Natural killer cell (primary cell): ENCODE measurements around the gene HCST. TPM values are rescaled to one million over a fixed set of nuclear protein-coding genes. Genes with fewer than 3 reads are reported as not detected.

Experiments used
- ATAC-seq, 3 donors: fragments of 150-1000 bp in 2 of 3; fragments of 200-7000 bp in 1 of 3; cut with Tn5 transposase; 1 replicate in 1 of 3; 2 replicates in 2 of 3; pipeline ENCODE4 v1.10.0; 2021; ENCODE audit warnings: mild to moderate bottlenecking in 2 of 3, moderate library complexity in 2 of 3
- DNase-seq, 2 donors: peaks; one replicate each; pipeline versions ENCODE4 v3.0.0 to v3.0.0-alpha.2; 2013 to 2021; ENCODE audit warnings: mixed read lengths in 1 of 2
- H3K27ac ChIP-seq: one replicate; pipeline ENCODE4 v1.5.1; 2013; ENCODE audit warnings: mild to moderate bottlenecking, low read length
- H3K27me3 ChIP-seq: one replicate; pipeline ENCODE4 v1.6.1; 2013; ENCODE audit warnings: low read length; ENCODE audit not compliant: control insufficient read depth, insufficient read depth
- H3K36me3 ChIP-seq: one replicate; pipeline ENCODE4 v1.6.1; 2013; ENCODE audit warnings: low read length; ENCODE audit not compliant: control insufficient read depth, insufficient read depth
- H3K4me1 ChIP-seq: one replicate; pipeline ENCODE4 v1.6.1; 2013; ENCODE audit warnings: low read length; ENCODE audit not compliant: control insufficient read depth, insufficient read depth
- H3K4me3 ChIP-seq: one replicate; pipeline ENCODE4 v1.5.1; 2013; ENCODE audit warnings: low read length
- H3K9me3 ChIP-seq: one replicate; pipeline ENCODE4 v1.6.1; 2013; ENCODE audit warnings: low read length; ENCODE audit not compliant: control insufficient read depth, insufficient read depth
- H3K27ac Mint-ChIP-seq, 2 donors: one replicate each; pipeline ENCODE4 v1.8.0; 2022; ENCODE audit warnings: mild to moderate bottlenecking in 2 of 2, mixed read lengths in 2 of 2, moderate library complexity in 1 of 2
- H3K27me3 Mint-ChIP-seq, 2 donors: one replicate each; pipeline ENCODE4 v1.8.0; 2022; ENCODE audit warnings: low read depth in 2 of 2, mixed read lengths in 2 of 2
- H3K36me3 Mint-ChIP-seq: one replicate; pipeline ENCODE4 v1.8.0; 2022; ENCODE audit warnings: mixed read lengths
- H3K4me1 Mint-ChIP-seq, 2 donors: one replicate each; pipeline ENCODE4 v1.8.0; 2022; ENCODE audit warnings: mixed read lengths in 2 of 2
- H3K4me3 Mint-ChIP-seq: one replicate; pipeline ENCODE4 v1.8.0; 2022; ENCODE audit warnings: mild to moderate bottlenecking, moderate library complexity, mixed read lengths
- H3K9me3 Mint-ChIP-seq, 2 donors: one replicate each; pipeline ENCODE4 v1.8.0; 2022; ENCODE audit warnings: mixed read lengths in 2 of 2
- CTCF ChIP-seq: fragments of 200-600 bp; IDR thresholded peaks from one replicate; pipeline ENCODE4 v1.8.0; 2022; ENCODE audit warnings: antibody characterized with exemption
- WGBS: methylation state at CpG from one replicate; pipeline ENCODE4 v1.1.7; 2013; ENCODE audit warnings: missing lambda C conversion rate; ENCODE audit not compliant: insufficient coverage; 5-methylcytosine and 5-hydroxymethylcytosine counted together
- intact Hi-C: fragments of 100-400 bp; cut with micrococcal nuclease; formaldehyde crosslinking; loops from one replicate; pipeline ENCODE4 v1.14.2; 2022
- total RNA-seq, 4 donors: library from RNA; stranded (reverse); fragments of 120-200 nt in 1 of 4; gene quantifications; one replicate each; pipeline versions ENCODE4 v1.2.3 to v1.2.4, GENCODE V29; 2013 to 2022

Gene HCST
- total RNA-seq, 3 donors from 2014 or later (not counting 1 experiment from before 2014, with no cell fraction given), result 281 to 307 (median 296) TPM

GRCh38 chr19:35860818-35861639 lies 41.3 kb upstream of the HCST start:
- Mint-ChIP-seq H3K27me3 (peaks cover 50 to 53% of the 10 kb centered on the region in 2 donors), H3K27ac (no peak overlapping the region), H3K4me1 (peaks cover 0 to 15% of the 10 kb centered on the region in 2 donors), H3K36me3 (no peaks in the 10 kb centered on the region), H3K4me3 (no peak overlapping the region), H3K9me3 (no peaks in the 10 kb centered on the region)
- ATAC-seq, result no peak
- no peak for DNase-seq
- intact Hi-C loops, result no loop called here
- no peak for TF ChIP-seq CTCF
- no peak overlapping the region for H3K27ac ChIP-seq
- H3K9me3 ChIP-seq, result no peaks in the 10 kb centered on the region
- no peaks in the 10 kb centered on the region for H3K36me3 ChIP-seq
- peaks cover 29% of the 10 kb centered on the region for H3K27me3 ChIP-seq
- H3K4me3 ChIP-seq, result no peak overlapping the region
- WGBS, result 16% methylated on average over 55 of the region's 55 CpGs
- peaks cover 20% of the 10 kb centered on the region for H3K4me1 ChIP-seq

GRCh38 chr19:35861640-35862160 lies 40.6 kb upstream of the HCST start:
- no peak for ATAC-seq
- H3K27ac ChIP-seq, result no peak overlapping the region
- Mint-ChIP-seq H3K27ac (no peak overlapping the region), H3K9me3 (no peaks in the 10 kb centered on the region), H3K4me1 (peaks cover 0 to 11% of the 10 kb centered on the region in 2 donors), H3K36me3 (no peaks in the 10 kb centered on the region), H3K4me3 (no peak overlapping the region), H3K27me3 (peaks cover 57 to 58% of the 10 kb centered on the region in 2 donors)
- no peak for TF ChIP-seq CTCF
- 52% methylated on average over 19 of the region's 19 CpGs for WGBS
- H3K27me3 ChIP-seq, result peaks cover 24% of the 10 kb centered on the region
- no peak overlapping the region for H3K4me3 ChIP-seq
- intact Hi-C loops, result no loop called here
- no peaks in the 10 kb centered on the region for H3K9me3 ChIP-seq
- H3K4me1 ChIP-seq, result peaks cover 13% of the 10 kb centered on the region
- no peak for DNase-seq
- no peaks in the 10 kb centered on the region for H3K36me3 ChIP-seq

- Mint-ChIP-seq H3K27me3 (peaks cover 58% of the 10 kb centered on the region in 2 donors), H3K4me1 (peaks cover 0 to 6% of the 10 kb centered on the region in 2 donors), H3K27ac (no peak overlapping the region), H3K9me3 (no peaks in the 10 kb centered on the region), H3K36me3 (no peaks in the 10 kb centered on the region), H3K4me3 (no peak overlapping the region)
- no peaks in the 10 kb centered on the region for H3K36me3 ChIP-seq
- ATAC-seq (no peak), DNase-seq (no peak)
- peaks cover 19% of the 10 kb centered on the region for H3K27me3 ChIP-seq
- H3K27ac ChIP-seq, result no peak overlapping the region
- TF ChIP-seq CTCF, result no peak
- peaks cover 5% of the 10 kb centered on the region for H3K4me1 ChIP-seq
- H3K9me3 ChIP-seq, result no peaks in the 10 kb centered on the region
- 90% methylated on average over 14 of the region's 14 CpGs for WGBS
- H3K4me3 ChIP-seq, result no peak overlapping the region
- intact Hi-C loops, result no loop called here
Observed at GRCh38 chr19:35862528-35862927, 39.8 kb upstream of the HCST start.
